Uterus (tissue), 2 donors: Measurements from ENCODE around the gene DGKG.

ENCODE experiments used
- CTCF ChIP-seq, 4 experiments: fragments of 200-600 bp in 2 of 4; fragments of 450-650 bp in 2 of 4; sonication (generic) in 2 of 4; IDR thresholded peaks; one replicate each; pipeline ENCODE4 v1.5.1; 2016 to 2019; ENCODE audit warnings: antibody characterized with exemption in 4 of 4, mild to moderate bottlenecking in 2 of 4, moderate library complexity in 1 of 4
- POLR2A ChIP-seq, 2 donors: fragments of 450-650 bp; IDR thresholded peaks; one replicate each; pipeline ENCODE4 v1.6.1; 2016; ENCODE audit warnings: antibody characterized with exemption in 2 of 2, mild to moderate bottlenecking in 1 of 2, moderate library complexity in 1 of 2

- TF ChIP-seq CTCF (IDR thresholded peaks at IDR 0.05), result no peak
- no peak for TF ChIP-seq POLR2A (IDR thresholded peaks at IDR 0.05)
These were observed 104.2 kb downstream of the DGKG start for GRCh38 chr3:186257866-186258265.
